Stimulated activated CD4-positive, alpha-beta T cell treated with anti-CD3 and anti-CD28 coated beads, TNF-alpha, amount 100 ng/mL, for 1 hour (primary cell): ENCODE data around the gene FGGY.
"Not testable (repeated sequence)": the region's sequence is repeated elsewhere in the genome, so short reads cannot be mapped to it uniquely, and the experiment has no call there.

Source experiments
- DNase-seq, 3 donors: peaks; one replicate each; pipeline ENCODE4 v3.0.0-alpha.2; 2020; ENCODE audit warnings: low read depth in 3 of 3, low spot score in 1 of 3

The FGGY gene

GRCh38 chr1:59350521-59350920, 53.6 kb downstream of the FGGY start:
- DNase-seq: no peak

GRCh38 chr1:59352065-59352464, 55.2 kb downstream of the FGGY start:
- DNase-seq: no peak

- DNase-seq: no peak
Observed at GRCh38 chr1:59353453-59353852, 56.6 kb downstream of the FGGY start.

GRCh38 chr1:59354239-59354638, 57.3 kb downstream of the FGGY start:
- DNase-seq: not testable (repeated sequence)

- DNase-seq: no peak
Observed at GRCh38 chr1:59354709-59355337, 57.9 kb downstream of the FGGY start.

- no peak for DNase-seq
Observed at GRCh38 chr1:59355361-59355760, 58.5 kb downstream of the FGGY start.

GRCh38 chr1:59356627-59357026, 59.7 kb downstream of the FGGY start:
- DNase-seq: no peak

GRCh38 chr1:59357645-59358320, 60.9 kb downstream of the FGGY start:
- DNase-seq: no peak

- no peak for DNase-seq
Observed at GRCh38 chr1:59359325-59359724, 62.4 kb downstream of the FGGY start.

- no peak for DNase-seq
Observed at GRCh38 chr1:59360170-59360569, 63.3 kb downstream of the FGGY start.

- DNase-seq: no peak
Observed at GRCh38 chr1:59360729-59361128, 63.8 kb downstream of the FGGY start.

GRCh38 chr1:59361766-59362165, 64.9 kb downstream of the FGGY start:
- DNase-seq: no peak

GRCh38 chr1:59364037-59364436, 67.1 kb downstream of the FGGY start:
- DNase-seq: no peak

- no peak for DNase-seq
Observed at GRCh38 chr1:59366346-59366745, 69.5 kb downstream of the FGGY start.

GRCh38 chr1:59367301-59368007, 70.6 kb downstream of the FGGY start:
- no peak for DNase-seq

GRCh38 chr1:59368008-59368670, 71.2 kb downstream of the FGGY start:
- no peak for DNase-seq

GRCh38 chr1:59375321-59376220, 78.7 kb downstream of the FGGY start:
- no peak for DNase-seq

GRCh38 chr1:59377350-59377904, 80.5 kb downstream of the FGGY start:
- DNase-seq: no peak

GRCh38 chr1:59378621-59379370, 81.9 kb downstream of the FGGY start:
- no peak for DNase-seq

GRCh38 chr1:59379371-59379728, 82.5 kb downstream of the FGGY start:
- DNase-seq: no peak
